ENCODE data around the gene SLC6A7. TPM values are rescaled to one million over a fixed set of nuclear protein-coding genes. Genes with fewer than 3 reads are reported as not detected.

The SLC6A7 gene
- total RNA-seq, 4 donors from 2014 or later: not detected

- TF ChIP-seq CTCF (IDR thresholded peaks at IDR 0.05): no peak
- TF ChIP-seq EP300 (IDR thresholded peaks at IDR 0.05): no peak
- TF ChIP-seq POLR2A (IDR thresholded peaks at IDR 0.05): no peak
- no peak for DNase-seq (ENCODE audit: low spot score in 2 of 2)
- WGBS, 2 donors: 68 to 76% methylated on average over 7 of the region's 7 CpGs
- Histone ChIP-seq H3K9me3 (no peaks in the 10 kb centered on the region), H3K4me1 (peaks cover 0 to 10% (median under 1%) of the 10 kb centered on the region in 4 donors), H3K4me3 (no peak overlapping the region), H3K27ac (no peak overlapping the region), H3K36me3 (no peaks in the 10 kb centered on the region), H3K27me3 (no peaks in the 10 kb centered on the region)
These were observed 49.9 kb downstream of the SLC6A7 start for GRCh38 chr5:150239794-150240122.

GRCh38 chr5:150241298-150242160 lies 51.7 kb downstream of the SLC6A7 start:
- no peak for DNase-seq (ENCODE audit: low spot score in 2 of 2)
- TF ChIP-seq EP300 (IDR thresholded peaks at IDR 0.05) (no peak), CTCF (IDR thresholded peaks at IDR 0.05) (no peak), POLR2A (IDR thresholded peaks at IDR 0.05) (no peak)
- H3K4me1 ChIP-seq: peaks cover 0 to 25% (median 2%) of the 10 kb centered on the region in 4 donors
- no peak overlapping the region for H3K27ac ChIP-seq
- 56 to 62% methylated on average over 14 of the region's 14 CpGs for WGBS, 2 donors
- H3K36me3 ChIP-seq: no peaks in the 10 kb centered on the region
- H3K4me3 ChIP-seq: no peak overlapping the region
- H3K9me3 ChIP-seq: no peaks in the 10 kb centered on the region
- no peaks in the 10 kb centered on the region for H3K27me3 ChIP-seq

DNA sequence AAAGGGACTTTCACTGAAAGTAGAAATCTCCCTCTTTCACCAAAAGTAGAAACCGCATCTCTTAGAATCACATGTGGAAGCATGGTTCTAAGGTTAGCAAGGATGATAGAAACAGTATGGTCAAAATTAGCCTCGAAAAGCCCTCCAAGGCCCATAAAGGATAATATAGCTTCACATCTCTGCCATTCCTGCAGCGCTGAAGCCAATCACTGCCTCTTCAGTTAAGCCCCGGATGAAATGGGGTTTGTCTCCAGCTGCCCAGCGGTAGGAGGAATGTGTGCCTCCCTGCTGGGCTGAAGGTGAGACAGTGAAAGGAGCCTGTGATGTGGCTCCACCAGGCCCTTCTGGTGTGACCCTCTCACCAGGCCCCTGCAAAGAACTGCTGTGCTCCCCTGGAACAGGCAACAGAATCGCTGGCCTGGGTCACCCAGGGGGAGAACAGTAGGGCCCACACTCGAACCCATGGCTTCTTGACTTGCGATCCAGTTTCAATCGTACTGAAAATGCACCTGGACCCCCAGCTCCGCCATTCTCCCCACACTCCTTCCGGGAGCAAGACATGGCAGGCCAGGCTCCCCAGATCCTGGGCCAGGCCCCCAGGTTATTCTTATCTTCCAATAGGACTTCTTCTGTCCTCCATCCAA lies 52.5 kb downstream of the SLC6A7 start:
- 87 to 91% methylated on average over 11 of the region's 11 CpGs for WGBS, 2 donors
- no peak for DNase-seq (ENCODE audit: low spot score in 2 of 2)
- Histone ChIP-seq H3K4me3 (no peak overlapping the region), H3K9me3 (no peaks in the 10 kb centered on the region), H3K27ac (no peak overlapping the region), H3K27me3 (no peaks in the 10 kb centered on the region), H3K36me3 (no peaks in the 10 kb centered on the region), H3K4me1 (peaks cover 0 to 25% (median 2%) of the 10 kb centered on the region in 4 donors)
- TF ChIP-seq POLR2A (IDR thresholded peaks at IDR 0.05): no peak
- no peak for TF ChIP-seq CTCF (IDR thresholded peaks at IDR 0.05)
- TF ChIP-seq EP300 (IDR thresholded peaks at IDR 0.05): no peak

DNA sequence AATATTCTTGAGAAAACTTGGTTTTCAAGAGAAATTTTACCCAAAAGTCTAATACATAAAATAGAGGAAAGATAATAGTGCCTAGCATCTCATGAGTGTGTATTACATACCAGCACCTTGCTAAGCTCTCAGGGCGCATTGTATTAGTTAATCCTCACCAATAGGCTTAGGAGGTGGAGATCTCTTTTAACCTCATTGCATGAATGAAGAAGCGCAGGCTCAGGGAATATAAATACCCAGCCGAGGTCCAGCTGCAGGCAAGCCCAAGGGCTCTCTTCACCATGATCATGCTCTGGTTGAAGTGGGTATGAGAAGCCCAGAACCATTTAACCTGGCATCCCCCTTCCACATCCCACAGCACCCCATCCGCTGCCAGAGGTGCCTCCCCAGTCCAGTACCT lies 53.7 kb downstream of the SLC6A7 start:
- Histone ChIP-seq H3K9me3 (no peaks in the 10 kb centered on the region), H3K27ac (no peak overlapping the region), H3K4me1 (peaks cover 0 to 25% (median 2%) of the 10 kb centered on the region in 4 donors), H3K36me3 (no peaks in the 10 kb centered on the region), H3K4me3 (no peak overlapping the region), H3K27me3 (no peaks in the 10 kb centered on the region)
- WGBS, 2 donors: 75 to 91% methylated on average over 4 of the region's 4 CpGs
- DNase-seq (ENCODE audit: low spot score in 2 of 2): no peak
- no peak for TF ChIP-seq POLR2A (IDR thresholded peaks at IDR 0.05)
- TF ChIP-seq EP300 (IDR thresholded peaks at IDR 0.05): no peak
- no peak for TF ChIP-seq CTCF (IDR thresholded peaks at IDR 0.05)

GRCh38 chr5:150244209-150244608 lies 54.3 kb downstream of the SLC6A7 start:
- no peaks in the 10 kb centered on the region for H3K27me3 ChIP-seq
- no peak overlapping the region for H3K4me3 ChIP-seq
- WGBS, 2 donors: 68 to 75% methylated on average over 7 of the region's 7 CpGs
- no peak overlapping the region for H3K27ac ChIP-seq
- no peaks in the 10 kb centered on the region for H3K9me3 ChIP-seq
- DNase-seq (ENCODE audit: low spot score in 2 of 2): no peak
- no peaks in the 10 kb centered on the region for H3K36me3 ChIP-seq
- H3K4me1 ChIP-seq: peaks cover 0 to 25% (median 2%) of the 10 kb centered on the region in 4 donors
- TF ChIP-seq POLR2A (IDR thresholded peaks at IDR 0.05): no peak
- TF ChIP-seq EP300 (IDR thresholded peaks at IDR 0.05): no peak
- TF ChIP-seq CTCF (IDR thresholded peaks at IDR 0.05): no peak

Data from tibial nerve (tissue), 4 donors.